Colon (tissue), 2 donors: ENCODE results near the gene TAS1R3.

Experiments used
- FAIRE-seq: peaks from 2 replicates; lab custom pipeline; 2012; peaks lifted over from hg19 to GRCh38; lab: Jason Lieb, UNC
- donor health status: control.
- donor health status: control.

Gene TAS1R3

GRCh38 chr1:1371746-1372711 is 40.9 kb downstream of the TAS1R3 start:
- FAIRE-seq, result no peak

DNA sequence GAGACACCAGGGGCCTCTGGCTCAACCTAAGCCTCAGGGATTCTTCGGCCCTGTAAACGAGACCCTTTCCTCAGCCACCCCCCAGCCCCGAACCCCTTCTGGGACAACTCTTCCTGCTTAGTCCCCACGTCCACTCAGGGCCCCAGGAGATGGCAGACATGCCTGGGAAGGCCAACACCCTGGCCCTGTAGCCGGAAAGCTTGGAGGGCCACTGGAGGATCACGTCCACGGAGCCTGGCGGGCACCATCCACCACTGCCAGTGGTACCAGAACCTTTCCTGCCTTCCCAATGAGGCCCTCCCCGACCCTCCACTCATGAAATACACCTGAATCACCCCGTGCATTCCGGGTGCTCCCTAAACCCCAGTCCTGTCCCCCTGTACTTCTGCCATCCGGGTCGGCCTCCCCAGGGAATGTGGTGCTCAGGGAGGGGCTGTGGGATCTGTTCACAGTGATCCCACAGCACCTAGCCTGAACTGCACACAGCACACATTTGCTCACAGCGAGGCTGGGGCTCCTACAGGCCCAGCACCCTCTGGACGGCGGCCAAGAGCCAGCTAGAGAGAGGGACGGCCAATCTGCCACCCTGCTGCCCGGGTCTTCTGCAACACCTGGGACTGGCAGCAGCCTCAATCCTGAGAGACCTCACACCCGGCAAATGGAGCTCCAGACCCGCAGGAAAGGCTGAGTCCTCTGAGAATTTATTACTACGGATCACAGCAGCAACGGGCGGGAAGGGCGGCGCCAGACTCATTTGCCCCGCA is 42.2 kb downstream of the TAS1R3 start:
- FAIRE-seq, result no peak

DNA sequence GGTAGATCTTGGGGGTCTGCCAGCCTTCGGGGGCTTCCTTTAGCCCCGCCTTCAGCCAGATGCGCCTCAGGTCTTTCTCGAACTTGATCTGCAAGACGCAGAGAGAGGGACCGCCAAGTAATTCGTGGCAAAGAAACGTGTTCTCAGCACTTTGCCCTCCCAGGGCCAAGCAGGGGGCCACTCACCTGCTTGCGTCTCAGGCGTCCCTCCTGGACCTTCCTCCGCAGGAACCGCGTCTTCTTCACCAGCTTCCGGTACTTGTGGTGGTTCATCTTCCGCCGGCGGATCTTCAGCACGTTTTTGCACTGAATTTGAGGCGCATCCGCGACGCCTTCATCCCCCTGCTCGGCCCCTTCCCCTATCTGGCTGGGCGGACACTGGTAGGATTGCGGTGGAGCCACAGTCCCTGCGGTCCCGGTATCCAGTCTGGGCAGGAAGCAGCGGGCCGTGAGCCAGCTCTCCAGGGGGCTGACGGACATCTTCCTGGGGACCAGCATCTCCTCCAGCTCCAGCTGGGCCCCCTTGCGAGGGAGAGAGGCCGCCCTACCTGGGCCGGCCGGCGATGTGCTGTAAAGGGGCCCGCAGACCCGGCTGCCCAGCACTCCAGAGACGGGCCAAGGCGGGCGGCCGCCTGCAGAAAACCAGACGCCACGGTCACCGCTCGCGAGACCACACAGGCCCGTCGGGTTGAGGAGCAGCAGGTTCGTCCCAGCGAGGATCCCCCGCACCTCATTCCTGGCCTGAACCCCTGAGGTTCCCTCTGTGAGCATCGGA is 42.9 kb downstream of the TAS1R3 start:
- FAIRE-seq, result no peak

- FAIRE-seq, result no peak
Observed at GRCh38 chr1:1374589-1374928, 43.5 kb downstream of the TAS1R3 start.

- peak; percentile 81 for FAIRE-seq
Observed at GRCh38 chr1:1374929-1375662, 44.0 kb downstream of the TAS1R3 start, which contains the start of gene AURKAIP1. TSS of gene AURKAIP1 (minus strand) at chr1:1375207. CDS start at chr1:1374756, 451 bp downstream.

- no peak for FAIRE-seq
Observed at GRCh38 chr1:1376551-1377226, 45.6 kb downstream of the TAS1R3 start.

DNA sequence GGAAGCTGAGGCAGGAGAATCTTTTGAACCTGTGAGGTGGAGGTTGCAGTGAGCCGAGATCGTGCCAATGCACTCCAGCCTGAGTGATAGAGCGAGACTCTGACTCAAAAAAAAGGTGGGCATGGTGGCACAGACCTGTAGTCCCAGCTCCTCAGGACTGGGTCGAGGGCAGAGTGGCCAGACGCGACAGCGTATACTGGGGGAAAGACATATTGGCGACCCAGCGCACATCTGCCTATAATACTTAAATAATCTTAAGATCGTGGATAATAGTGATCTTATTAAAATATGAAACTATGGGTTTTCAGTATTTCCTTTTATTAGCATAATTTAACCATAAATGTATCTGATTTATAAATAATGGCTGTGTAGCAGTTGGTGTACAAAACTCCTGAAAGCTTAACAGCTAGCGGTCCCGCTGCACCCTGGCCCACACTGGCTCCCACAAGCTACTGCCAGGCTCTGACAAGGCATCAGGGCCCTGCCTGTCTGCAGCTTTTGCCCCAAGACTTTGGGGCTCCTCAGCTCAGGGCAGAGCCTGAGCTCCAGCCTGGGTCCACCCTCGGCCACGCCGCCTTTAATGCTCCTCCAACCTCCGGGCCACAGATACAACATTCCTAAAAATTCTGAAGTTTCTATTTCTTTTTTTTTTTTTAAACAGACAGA is 46.6 kb downstream of the TAS1R3 start:
- FAIRE-seq, result no peak

DNA sequence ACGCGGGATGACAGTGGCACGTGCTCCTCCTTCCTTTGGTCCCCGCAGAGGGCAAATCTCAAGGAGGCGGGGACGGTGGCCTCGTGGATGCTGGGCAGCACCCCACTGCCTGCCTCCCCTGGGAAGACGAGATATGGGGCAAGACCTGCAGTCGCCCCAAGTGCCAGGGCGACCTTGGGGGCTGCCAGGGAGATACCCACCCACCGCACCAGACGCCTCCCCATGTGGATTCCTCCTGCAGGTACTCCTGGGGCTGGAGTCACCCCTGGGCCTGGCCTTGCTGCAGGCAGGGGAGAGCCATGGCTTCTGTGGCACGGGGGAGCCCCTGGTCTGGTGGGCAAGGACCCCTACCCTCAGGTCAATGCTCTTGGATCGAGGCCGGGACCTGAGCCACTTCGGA is 49.8 kb downstream of the TAS1R3 start:
- FAIRE-seq, result no peak

- no peak for FAIRE-seq
Observed at GRCh38 chr1:1381294-1381693, 50.2 kb downstream of the TAS1R3 start.
